Prostate gland (tissue), 2 donors: Measurements from ENCODE around the gene SMAD2. TPM values are rescaled to one million over a fixed set of nuclear protein-coding genes. Genes with fewer than 3 reads are reported as not detected.

Source experiments
- DNase-seq: peaks from one replicate; pipeline ENCODE4 v3.0.0-alpha.2; 2019; ENCODE audit warnings: low spot score
- H3K27ac ChIP-seq, 2 donors: fragments of 200-600 bp; sonication (generic); 2 replicates each; pipeline ENCODE4 v1.5.1; 2017 to 2019
- H3K27me3 ChIP-seq: fragments of 200-600 bp; sonication (generic); replicated peaks from 2 replicates; pipeline ENCODE4 v1.5.1; 2019; ENCODE audit not compliant: insufficient read depth
- H3K36me3 ChIP-seq, 2 donors: fragments of 200-600 bp; sonication (generic); 1 replicate in 1 of 2; 2 replicates in 1 of 2; pipeline versions ENCODE4 v1.5.1 to v1.8.1; 2017 to 2019
- H3K4me1 ChIP-seq: fragments of 200-600 bp; sonication (generic); replicated peaks from 2 replicates; pipeline ENCODE4 v1.5.1; 2019
- H3K4me3 ChIP-seq, 2 donors: fragments of 200-600 bp; sonication (generic); 2 replicates each; pipeline ENCODE4 v1.5.1; 2017 to 2019
- H3K9me3 ChIP-seq: fragments of 200-600 bp; sonication (generic); 2 replicates; pipeline ENCODE4 v1.5.1; 2017
- CTCF ChIP-seq, 4 experiments: fragments of 200-600 bp in 2 of 4; fragments of 450-650 bp in 2 of 4; sonication (generic) in 2 of 4; IDR thresholded peaks; 1 replicate in 3 of 4; 2 replicates in 1 of 4; pipeline ENCODE4 v1.5.1; 2016 to 2019; ENCODE audit warnings: antibody characterized with exemption in 4 of 4, mild to moderate bottlenecking in 2 of 4, moderate library complexity in 2 of 4
- POLR2A ChIP-seq: fragments of 450-650 bp; IDR thresholded peaks from one replicate; pipeline ENCODE4 v1.6.1; 2016; ENCODE audit warnings: antibody characterized with exemption, mild to moderate bottlenecking
- POLR2AphosphoS5 ChIP-seq: sonication (generic); formaldehyde crosslinking; IDR thresholded peaks from one replicate; pipeline ENCODE4 v1.6.1; 2017; ENCODE audit warnings: antibody characterized with exemption
- WGBS: methylation state at CpG from one replicate; pipeline ENCODE4 v1.1.5; 2018; 5-methylcytosine and 5-hydroxymethylcytosine counted together
- intact Hi-C: fragments of 100-400 bp; cut with DNase I; formaldehyde crosslinking; loops from one replicate; pipeline ENCODE4 v1.14.2; 2022
- total RNA-seq, 2 donors: library from RNA; depleted of rRNA; stranded (reverse); fragments of >200 nt; gene quantifications; one replicate each; pipeline ENCODE4 v1.1.0, GENCODE V29; 2016

SMAD2 gene
- total RNA-seq, 2 donors from 2014 or later, result 54.3 to 96.8 TPM

- H3K4me1 ChIP-seq, result no peaks in the 10 kb centered on the region
- intact Hi-C loops, result no loop called here
- WGBS, result 95% methylated on average over 2 of the region's 2 CpGs
- H3K27me3 ChIP-seq, result no peaks in the 10 kb centered on the region
- H3K9me3 ChIP-seq, result no peaks in the 10 kb centered on the region
- H3K36me3 ChIP-seq, result no peaks in the 10 kb centered on the region
- TF ChIP-seq POLR2AphosphoS5, result no peak
- TF ChIP-seq POLR2A, result no peak
- no peak for TF ChIP-seq CTCF (IDR thresholded peaks at IDR 0.05)
- no peak overlapping the region for H3K27ac ChIP-seq
- no peak for DNase-seq
- no peak overlapping the region for H3K4me3 ChIP-seq
Measured at GRCh38 chr18:47777626-47778025, 152.8 kb downstream of the SMAD2 start.

- intact Hi-C loops, result no loop called here
- no peak for DNase-seq
Measured at GRCh38 chr18:47775961-47776360, 154.5 kb downstream of the SMAD2 start.

GRCh38 chr18:47773931-47774330 is 156.5 kb downstream of the SMAD2 start:
- WGBS, result 74% methylated on average over 2 of the region's 2 CpGs
- intact Hi-C loops, result loop anchor here (5.0 kb wide), 1 partner anchor 248 kb away; no protein-coding TSS in a partner anchor
- no peaks in the 10 kb centered on the region for H3K27me3 ChIP-seq
- no peak overlapping the region for H3K4me3 ChIP-seq
- no peaks in the 10 kb centered on the region for H3K4me1 ChIP-seq
- TF ChIP-seq POLR2AphosphoS5 (no peak), POLR2A (no peak), CTCF (IDR thresholded peaks at IDR 0.05) (no peak)
- no peak overlapping the region for H3K27ac ChIP-seq
- DNase-seq, result no peak
- H3K9me3 ChIP-seq, result no peaks in the 10 kb centered on the region
- no peaks in the 10 kb centered on the region for H3K36me3 ChIP-seq

More at GRCh38 chr18:47775961-47776360, 154.5 kb downstream of the SMAD2 start:
- Histone ChIP-seq H3K27me3 (no peaks in the 10 kb centered on the region), H3K9me3 (no peaks in the 10 kb centered on the region), H3K4me3 (no peak overlapping the region), H3K36me3 (no peaks in the 10 kb centered on the region), H3K4me1 (no peaks in the 10 kb centered on the region), H3K27ac (no peak overlapping the region)
- no peak for TF ChIP-seq CTCF (IDR thresholded peaks at IDR 0.05)
- TF ChIP-seq POLR2A, result no peak
- 81% methylated on average over 5 of the region's 5 CpGs for WGBS

- intact Hi-C loops, result loop anchor here (5.0 kb wide), 1 partner anchor 250 kb away; no protein-coding TSS in a partner anchor
- Histone ChIP-seq H3K36me3 (no peaks in the 10 kb centered on the region), H3K27me3 (no peaks in the 10 kb centered on the region), H3K4me1 (no peaks in the 10 kb centered on the region), H3K27ac (no peak overlapping the region), H3K4me3 (no peak overlapping the region), H3K9me3 (no peaks in the 10 kb centered on the region)
- TF ChIP-seq CTCF (IDR thresholded peaks at IDR 0.05) (peak in 3 of 4 experiments; percentile 53 to 77 (median 73)), POLR2AphosphoS5 (no peak)
- WGBS, result 72% methylated on average over 16 of the region's 16 CpGs
- no peak for DNase-seq
Measured at GRCh38 chr18:47772374-47773248, 157.8 kb downstream of the SMAD2 start.

GRCh38 chr18:47771922-47772321 is 158.5 kb downstream of the SMAD2 start:
- intact Hi-C loops, result loop anchor here (5.0 kb wide), 1 partner anchor 250 kb away; no protein-coding TSS in a partner anchor
- no peak for DNase-seq
- Histone ChIP-seq H3K4me1 (no peaks in the 10 kb centered on the region), H3K27ac (no peak overlapping the region), H3K4me3 (no peak overlapping the region), H3K36me3 (no peaks in the 10 kb centered on the region), H3K9me3 (no peaks in the 10 kb centered on the region), H3K27me3 (no peaks in the 10 kb centered on the region)
- no peak for TF ChIP-seq CTCF (IDR thresholded peaks at IDR 0.05)
- TF ChIP-seq POLR2A, result no peak
- TF ChIP-seq POLR2AphosphoS5, result no peak
- WGBS, result 63% methylated on average over 3 of the region's 3 CpGs
